GM19043 (cell line): ENCODE results near the gene CYP4F22.
"Not testable (repeated sequence)": the region's sequence is repeated elsewhere in the genome, so short reads cannot be mapped to it uniquely, and the experiment has no call there.

Experiments used
- ATAC-seq: cut with Tn5 transposase; IDR thresholded peaks from one replicate; pipeline ENCODE4 v1.9.1; 2021; ENCODE audit warnings: low read depth; ENCODE audit not compliant: unreplicated experiment

Gene CYP4F22

DNA sequence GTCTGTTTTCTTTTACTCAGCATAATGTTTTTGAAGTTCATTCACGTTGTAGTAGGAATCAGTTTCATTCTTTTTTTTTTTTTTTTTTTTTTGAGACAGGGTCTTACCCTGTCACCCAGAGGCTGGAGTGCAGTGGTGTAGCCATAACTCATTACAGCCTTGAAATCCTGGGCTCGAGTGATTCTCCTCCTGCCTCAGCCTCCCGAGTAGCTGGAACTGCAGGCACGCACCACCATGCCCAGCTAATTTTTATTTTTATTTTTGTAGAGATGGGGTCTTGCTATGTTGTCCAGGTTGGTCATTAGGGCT, 25.2 kb downstream of the CYP4F22 start:
- not testable (repeated sequence) for ATAC-seq

- no peak for ATAC-seq
Measured at GRCh38 chr19:15534957-15535864, 26.9 kb downstream of the CYP4F22 start.

DNA sequence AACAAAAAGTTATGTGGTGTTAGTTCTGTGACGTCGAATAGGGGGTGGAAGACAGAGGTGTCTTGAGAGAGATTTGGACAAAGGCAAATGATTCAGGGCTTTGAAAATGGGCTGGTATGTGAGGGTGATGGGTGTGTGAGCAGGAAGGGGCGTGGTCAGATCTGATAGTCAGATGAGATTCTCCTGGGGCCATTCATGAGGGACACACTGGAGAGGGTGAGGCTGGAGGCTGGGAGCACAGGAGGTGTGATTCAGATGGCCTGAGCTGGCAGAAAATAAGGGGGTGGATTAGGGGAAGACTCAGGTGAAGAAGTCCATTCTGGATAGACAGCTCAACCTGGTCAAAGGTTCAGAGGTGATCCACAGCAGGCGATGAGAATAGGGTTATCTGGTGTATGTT, 28.0 kb downstream of the CYP4F22 start:
- no peak for ATAC-seq

- no peak for ATAC-seq
Measured at GRCh38 chr19:15538774-15539173, 30.4 kb downstream of the CYP4F22 start.

- no peak for ATAC-seq
Measured at GRCh38 chr19:15539638-15540037, 31.3 kb downstream of the CYP4F22 start.

GRCh38 chr19:15540435-15540834, 32.1 kb downstream of the CYP4F22 start:
- no peak for ATAC-seq

GRCh38 chr19:15544283-15544682, 36.0 kb downstream of the CYP4F22 start:
- ATAC-seq: no peak

- ATAC-seq: no peak
Measured at GRCh38 chr19:15544970-15545369, 36.6 kb downstream of the CYP4F22 start.

- ATAC-seq: no peak
Measured at GRCh38 chr19:15548648-15549047, 40.3 kb downstream of the CYP4F22 start.

DNA sequence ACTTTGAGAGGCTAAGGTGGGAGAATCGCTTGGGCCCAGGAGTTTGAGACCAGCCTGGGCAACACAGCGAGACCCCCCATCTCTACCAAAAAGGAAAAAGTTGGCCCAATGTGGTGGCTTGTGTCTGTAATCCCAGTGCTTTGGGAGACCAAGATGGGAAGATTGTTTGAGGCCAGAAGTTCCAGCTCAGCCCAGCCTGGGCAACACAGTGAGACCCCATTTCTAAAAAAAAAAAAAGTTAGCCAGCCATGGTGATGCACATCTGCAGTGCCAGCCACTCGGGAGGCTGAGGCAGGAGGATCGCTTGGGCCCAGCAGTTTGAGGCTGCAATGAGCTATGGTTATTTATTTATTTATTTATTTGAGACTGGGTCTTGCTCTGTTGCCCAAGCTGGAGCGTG, 41.3 kb downstream of the CYP4F22 start:
- no peak for ATAC-seq

DNA sequence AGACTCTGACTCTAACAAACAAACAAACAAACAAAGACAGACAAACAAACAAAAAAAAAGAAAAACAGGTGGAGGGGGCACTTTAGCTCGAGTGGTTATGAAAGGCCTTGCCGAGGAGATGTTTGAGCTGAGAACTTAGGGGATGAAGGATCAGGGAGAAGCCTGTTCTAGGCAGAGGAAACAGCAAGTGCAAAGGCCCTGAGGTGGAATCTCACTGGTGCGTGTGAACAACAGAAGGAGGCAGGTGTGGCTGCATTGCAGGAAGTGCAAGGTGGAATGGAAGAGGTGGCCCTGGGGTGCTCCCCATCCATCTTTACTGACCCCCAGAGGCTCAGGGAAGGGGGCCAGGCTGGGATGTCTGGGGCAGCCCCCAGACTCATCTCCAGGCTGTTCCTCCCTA, 41.9 kb downstream of the CYP4F22 start:
- no peak for ATAC-seq

GRCh38 chr19:15550929-15551292, 42.6 kb downstream of the CYP4F22 start:
- no peak for ATAC-seq

- no peak for ATAC-seq
Measured at GRCh38 chr19:15551293-15552004, 43.1 kb downstream of the CYP4F22 start.

DNA sequence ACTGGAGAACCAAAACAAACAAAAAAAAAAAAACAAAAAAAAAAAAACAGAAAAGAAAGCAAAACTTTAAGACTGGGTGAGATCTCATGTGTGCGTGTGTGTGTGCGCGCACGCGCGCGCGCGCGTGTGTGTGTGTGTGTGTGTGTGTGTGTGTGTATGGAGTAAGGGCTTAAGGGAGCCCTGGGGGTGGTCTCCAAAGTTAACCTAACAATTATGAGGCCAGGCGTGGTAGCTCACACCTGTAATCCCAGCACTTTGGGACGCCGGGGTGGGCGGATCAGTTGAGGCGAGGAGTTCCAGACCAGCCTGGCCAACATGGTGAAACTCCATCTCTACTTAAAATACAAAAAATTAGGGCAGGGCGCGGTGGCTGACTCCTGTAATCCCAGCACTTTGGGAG, 46.7 kb downstream of the CYP4F22 start:
- no peak for ATAC-seq

GRCh38 chr19:15555759-15556633, 47.7 kb downstream of the CYP4F22 start:
- no peak for ATAC-seq

- no peak for ATAC-seq
Measured at GRCh38 chr19:15556634-15557181, 48.4 kb downstream of the CYP4F22 start.

- no peak for ATAC-seq
Measured at GRCh38 chr19:15557223-15557622, 48.9 kb downstream of the CYP4F22 start.

GRCh38 chr19:15562145-15562544, 53.8 kb downstream of the CYP4F22 start:
- ATAC-seq: no peak

DNA sequence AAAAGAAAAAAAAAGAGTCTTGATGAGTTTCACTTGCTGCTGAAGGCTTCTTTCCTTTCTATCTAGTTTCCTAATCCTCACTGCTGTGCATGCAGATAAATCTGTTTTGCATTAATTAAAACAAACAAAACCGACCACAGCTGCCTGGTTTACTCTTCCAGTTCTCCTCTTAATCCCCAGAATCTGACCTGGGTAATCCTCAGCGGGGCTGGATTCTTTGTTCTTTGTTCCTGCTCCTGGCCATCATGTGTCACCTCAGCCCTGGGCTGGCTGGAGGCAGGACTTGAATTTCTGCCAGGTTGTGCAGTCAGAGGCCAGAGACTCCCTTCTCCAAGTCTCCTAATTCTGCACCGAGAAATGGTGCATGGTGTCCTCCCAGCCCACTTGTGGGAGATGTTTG, 54.5 kb downstream of the CYP4F22 start:
- ATAC-seq: no peak

DNA sequence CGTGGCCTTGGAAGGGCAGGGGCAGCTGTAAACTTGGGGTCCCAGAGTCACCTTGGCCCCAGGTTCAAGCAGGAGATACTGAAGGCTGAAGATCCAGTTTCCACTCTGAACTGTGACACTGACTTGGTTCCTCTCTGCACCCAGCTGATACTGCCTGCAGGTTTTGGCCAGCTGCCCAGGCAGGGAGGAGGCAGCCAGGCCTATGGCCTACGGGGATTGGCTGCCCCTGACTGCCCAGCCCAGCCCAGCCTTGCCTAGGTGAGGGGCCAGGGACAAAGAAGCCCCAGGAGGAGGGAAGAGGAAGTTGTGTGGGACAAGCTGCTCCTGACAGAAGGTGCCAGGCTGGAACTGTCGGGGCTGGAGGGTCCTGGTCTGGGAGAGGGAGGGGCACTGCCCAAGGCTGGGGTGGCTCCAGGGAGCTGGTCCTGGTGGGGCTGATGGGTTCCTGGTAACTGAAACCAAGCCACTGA, 55.0 kb downstream of the CYP4F22 start:
- ATAC-seq: no peak

- no peak for ATAC-seq
Measured at GRCh38 chr19:15563931-15564330, 55.6 kb downstream of the CYP4F22 start.
